NCI-H2171 treated with DMSO at 0.1 percent for 48 hours (cell line): ENCODE data around the gene FHIT.

Experiments
- DNase-seq: peaks from one replicate; lab custom pipeline; 2025; lab: John Stamatoyannopoulos, UW

The FHIT gene

GRCh38 chr3:61169621-61170251 lies 81.5 kb downstream of the FHIT start:
- no peak for DNase-seq

GRCh38 chr3:61168286-61168685 lies 83.0 kb downstream of the FHIT start:
- DNase-seq: no peak

- DNase-seq: no peak
These were observed 88.3 kb downstream of the FHIT start for GRCh38 chr3:61162965-61163364.

- no peak for DNase-seq
These were observed 92.6 kb downstream of the FHIT start for GRCh38 chr3:61158667-61159066.

- DNase-seq: no peak
These were observed 93.0 kb downstream of the FHIT start for GRCh38 chr3:61158216-61158615.

GRCh38 chr3:61157414-61157813 lies 93.8 kb downstream of the FHIT start:
- no peak for DNase-seq

GRCh38 chr3:61155701-61156292 lies 95.5 kb downstream of the FHIT start:
- no peak for DNase-seq

- DNase-seq: no peak
These were observed 96.6 kb downstream of the FHIT start for GRCh38 chr3:61154457-61155198.

GRCh38 chr3:61152071-61152470 lies 99.2 kb downstream of the FHIT start:
- DNase-seq: no peak

- no peak for DNase-seq
These were observed 102.0 kb downstream of the FHIT start for GRCh38 chr3:61149236-61149635.

GRCh38 chr3:61146010-61146890 lies 105.0 kb downstream of the FHIT start:
- peak; percentile 57 for DNase-seq

- peak; percentile 1 for DNase-seq
These were observed 109.6 kb downstream of the FHIT start for GRCh38 chr3:61141697-61142096.

GRCh38 chr3:61141227-61141626 lies 110.0 kb downstream of the FHIT start:
- DNase-seq: peak; percentile 5

- DNase-seq: no peak
These were observed 111.6 kb downstream of the FHIT start for GRCh38 chr3:61139686-61140085.

GRCh38 chr3:61138401-61138800 lies 112.9 kb downstream of the FHIT start:
- no peak for DNase-seq

- no peak for DNase-seq
These were observed 115.1 kb downstream of the FHIT start for GRCh38 chr3:61136191-61136590.

GRCh38 chr3:61134532-61134931 lies 116.7 kb downstream of the FHIT start:
- DNase-seq: no peak

- no peak for DNase-seq
These were observed 119.2 kb downstream of the FHIT start for GRCh38 chr3:61132062-61132461.

- DNase-seq: peak; percentile 0
These were observed 132.4 kb downstream of the FHIT start for GRCh38 chr3:61118830-61119229.

- no peak for DNase-seq
These were observed 134.0 kb downstream of the FHIT start for GRCh38 chr3:61117045-61117898.

- peak; percentile 38 for DNase-seq
These were observed 136.8 kb downstream of the FHIT start for GRCh38 chr3:61114316-61114953.
